CD4-positive, alpha-beta T cell treated with Interleukin-10 for 1 hour (primary cell): ENCODE data around the gene FAM163B.
"Not testable (repeated sequence)": the region's sequence is repeated elsewhere in the genome, so short reads cannot be mapped to it uniquely, and the experiment has no call there.

Experiments
- DNase-seq: peaks from one replicate; pipeline ENCODE4 v3.0.0-alpha.2; 2020

Gene FAM163B

DNA sequence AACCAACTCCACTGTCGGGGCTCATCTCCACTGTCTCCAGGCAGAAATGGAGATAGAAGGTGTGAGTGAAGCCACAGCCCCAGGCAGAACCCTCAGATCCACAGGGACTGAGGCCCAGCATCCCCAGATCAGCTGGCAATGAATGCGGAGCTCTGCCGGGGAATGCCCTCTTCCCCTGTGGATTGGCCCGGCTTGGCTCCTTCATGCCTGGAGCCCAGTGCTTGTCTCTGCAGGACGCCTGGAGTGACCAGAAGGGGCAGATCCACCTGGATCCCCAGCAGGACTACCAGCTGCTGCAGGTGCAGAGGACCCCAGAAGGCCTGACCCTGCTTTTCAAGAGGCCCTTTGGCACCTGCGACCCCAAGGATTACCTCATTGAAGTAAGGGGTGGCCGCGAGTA lies 30.4 kb upstream of the FAM163B start:
- DNase-seq: no peak

DNA sequence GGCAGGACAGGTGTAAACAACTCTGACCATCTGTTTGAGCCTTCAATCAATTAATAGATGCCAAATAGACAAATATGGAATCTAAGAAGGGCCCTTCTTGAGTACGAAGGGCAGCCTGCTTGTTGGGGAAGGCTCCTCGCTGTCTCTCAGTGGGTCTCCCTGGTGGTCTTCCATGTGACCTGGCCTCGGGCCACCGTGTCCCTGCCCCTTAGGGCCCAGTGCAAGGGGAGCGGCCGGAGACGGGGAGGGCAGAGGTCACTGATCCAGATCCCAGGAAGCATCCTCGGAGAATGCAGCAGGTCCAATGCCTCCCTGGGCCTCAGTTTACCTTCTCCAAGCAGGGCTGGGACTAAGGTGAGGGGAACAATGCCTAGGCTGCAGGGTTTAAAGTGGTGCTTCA lies 29.5 kb upstream of the FAM163B start:
- no peak for DNase-seq

DNA sequence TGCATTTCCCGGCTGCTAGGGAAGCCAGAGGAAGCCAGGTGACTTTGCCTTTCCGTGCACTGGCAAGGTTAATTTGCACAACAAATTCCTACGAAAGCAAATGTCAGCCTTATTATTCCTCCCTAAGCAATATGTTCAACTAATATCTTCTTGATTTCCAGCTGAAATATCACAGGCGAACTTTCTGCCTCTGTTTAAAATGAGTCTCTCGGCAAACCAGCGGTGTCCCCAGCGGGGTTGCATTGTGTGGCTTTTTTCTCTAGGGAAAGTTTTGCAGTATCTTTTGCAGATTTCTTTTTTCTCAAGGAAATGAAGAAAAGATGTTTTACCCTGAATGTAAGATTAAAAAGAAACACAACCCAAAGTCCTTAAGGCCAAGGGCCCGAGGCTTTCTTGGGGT lies 28.9 kb upstream of the FAM163B start:
- DNase-seq: no peak

DNA sequence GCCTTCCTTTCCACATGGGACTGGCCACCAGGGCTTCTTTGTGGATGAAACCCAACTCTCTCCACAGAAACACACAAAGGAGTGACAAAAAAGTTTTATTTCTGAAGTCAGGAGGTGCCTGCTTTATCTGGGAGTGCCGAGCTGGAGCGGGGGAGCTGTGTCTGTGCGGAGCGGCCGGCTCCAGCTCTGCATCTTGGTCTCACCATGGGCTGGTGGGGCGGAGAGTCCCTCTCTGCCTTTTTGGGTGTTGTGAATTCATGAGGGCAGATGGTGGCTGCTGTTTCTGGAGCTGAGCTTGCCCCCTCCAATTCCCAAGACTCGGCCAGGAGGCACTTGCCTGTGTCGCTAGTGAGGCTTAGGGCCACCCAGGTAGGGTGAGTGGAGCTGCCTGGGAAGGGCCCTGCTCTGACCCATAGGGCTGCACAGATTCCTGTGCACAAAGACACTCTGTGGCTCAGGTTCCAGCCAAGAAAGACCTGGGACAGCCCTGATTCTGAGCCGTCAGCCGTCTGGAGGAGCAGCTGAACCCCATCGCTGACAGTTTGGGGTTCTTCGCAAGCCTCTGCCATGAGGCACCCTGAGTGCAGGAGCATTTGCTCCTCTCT lies 28.4 kb upstream of the FAM163B start:
- DNase-seq: no peak

DNA sequence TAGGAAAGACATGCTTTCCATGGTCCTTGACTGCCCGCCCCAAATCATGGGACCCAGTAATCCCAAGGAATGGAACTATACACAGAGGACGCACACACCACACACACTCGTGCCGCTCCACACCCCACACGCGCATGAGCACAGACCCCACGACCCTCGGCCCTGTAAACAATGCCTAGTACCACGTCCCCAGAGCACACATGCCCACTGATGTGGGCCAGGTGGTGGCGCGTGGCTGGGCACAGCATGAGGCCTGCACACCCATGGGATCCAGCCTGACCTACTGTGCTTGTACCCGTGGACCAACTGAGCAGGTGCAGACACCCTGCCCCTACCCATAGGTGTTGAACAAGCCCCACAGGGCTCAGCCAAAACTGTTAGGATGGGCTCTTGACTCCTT lies 27.7 kb upstream of the FAM163B start:
- no peak for DNase-seq

DNA sequence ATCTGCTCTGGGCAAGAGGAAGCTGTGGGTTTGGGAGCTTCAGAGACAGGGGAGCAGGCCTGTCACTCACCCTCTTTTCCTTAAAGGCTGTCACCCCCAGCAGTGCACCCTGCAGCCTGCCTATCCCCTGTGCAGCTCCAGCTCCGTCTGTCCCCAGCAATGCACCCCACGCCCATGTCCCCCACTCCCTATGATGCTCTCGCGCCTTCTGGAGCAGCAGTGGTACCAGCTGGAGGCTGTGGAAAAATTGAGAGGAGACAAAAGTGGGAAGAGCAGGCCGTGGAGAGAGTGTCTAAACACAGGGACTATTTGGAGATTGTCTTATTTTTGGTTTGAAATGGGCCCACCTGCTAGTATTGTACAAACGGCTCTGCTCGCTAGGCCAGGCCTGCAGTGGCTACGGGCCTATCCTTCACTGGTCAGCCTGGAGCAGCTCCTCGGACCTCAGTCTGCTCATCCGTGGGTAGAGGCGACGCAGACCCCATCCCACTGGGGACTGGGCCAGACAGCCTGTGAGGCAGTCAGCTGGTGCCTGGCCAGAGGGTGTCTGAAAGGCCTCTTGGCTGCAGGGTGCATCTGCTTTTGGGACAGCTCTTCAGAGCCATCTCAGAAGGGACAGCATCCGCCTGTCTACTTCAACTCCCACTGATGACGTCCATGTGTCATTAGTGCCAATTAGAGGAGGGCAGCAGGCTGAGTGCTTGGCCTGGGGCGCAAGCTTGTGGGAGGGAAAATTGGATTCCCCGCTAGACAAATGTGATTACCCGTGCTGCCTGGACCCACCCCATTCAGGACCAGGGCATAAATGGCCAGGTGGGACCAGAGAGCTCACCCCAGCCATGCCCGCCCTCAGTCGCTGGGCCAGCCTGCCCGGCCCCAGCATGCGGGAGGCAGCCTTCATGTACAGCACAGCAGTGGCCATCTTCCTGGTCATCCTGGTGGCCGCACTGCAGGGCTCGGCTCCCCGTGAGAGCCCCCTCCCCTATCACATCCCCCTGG lies 26.6 kb upstream of the FAM163B start, which contains the start of gene DBH:
Gene DBH (plus strand): TSS at position 831 of the 999 bp plus-strand sequence. CDS start 9 bp downstream, at position 840.
- no peak for DNase-seq

DNA sequence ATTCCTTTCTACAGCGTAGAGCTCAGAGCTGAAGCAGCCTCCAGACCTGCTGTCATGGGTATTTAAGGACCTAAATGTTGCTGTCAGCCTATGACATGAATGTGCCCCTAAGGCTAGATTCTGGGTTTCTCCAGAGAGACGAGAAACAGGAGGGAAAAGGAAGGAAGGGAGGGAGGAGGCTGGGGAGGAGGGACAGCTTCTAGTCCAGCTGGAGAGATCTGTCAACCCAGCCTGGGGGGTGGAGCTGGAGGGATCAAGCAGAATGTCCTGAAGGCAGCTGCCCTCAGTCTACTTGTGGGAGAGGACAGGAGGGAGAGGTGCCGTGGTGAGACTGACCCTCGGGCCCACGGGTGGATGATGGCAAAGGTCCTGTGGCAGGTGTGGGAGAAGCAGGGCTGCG lies 25.9 kb upstream of the FAM163B start:
- DNase-seq: no peak

DNA sequence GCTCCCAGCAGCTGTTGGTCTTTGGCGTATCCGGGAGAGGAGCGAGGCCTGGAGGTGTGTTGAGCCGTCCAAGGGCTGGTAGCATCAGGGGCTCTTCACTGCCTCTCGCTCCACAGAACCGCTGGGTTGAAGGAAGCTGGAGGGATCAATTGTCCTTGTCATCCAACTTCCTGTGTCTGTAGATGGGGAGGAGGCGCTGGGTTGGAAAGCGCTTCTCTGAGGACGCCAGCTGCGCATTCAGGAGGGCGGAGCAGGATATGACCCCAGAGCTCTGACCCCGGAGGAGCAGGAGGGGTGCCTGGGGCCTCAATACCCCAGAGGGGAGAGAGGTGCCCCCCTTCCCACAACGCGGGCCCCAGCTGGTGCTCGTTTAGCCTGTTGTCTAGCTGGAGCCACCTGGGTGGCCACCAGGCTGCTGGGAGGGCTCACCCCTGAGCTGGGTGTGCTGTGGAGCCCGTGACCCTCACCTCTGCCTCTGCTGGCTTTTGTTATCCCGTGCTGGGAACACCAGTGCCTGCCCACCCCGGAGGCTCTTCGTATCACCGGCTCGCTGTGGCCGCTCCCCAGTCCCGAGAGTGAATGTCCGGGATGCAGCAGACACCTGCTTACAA lies 25.0 kb upstream of the FAM163B start:
- no peak for DNase-seq

DNA sequence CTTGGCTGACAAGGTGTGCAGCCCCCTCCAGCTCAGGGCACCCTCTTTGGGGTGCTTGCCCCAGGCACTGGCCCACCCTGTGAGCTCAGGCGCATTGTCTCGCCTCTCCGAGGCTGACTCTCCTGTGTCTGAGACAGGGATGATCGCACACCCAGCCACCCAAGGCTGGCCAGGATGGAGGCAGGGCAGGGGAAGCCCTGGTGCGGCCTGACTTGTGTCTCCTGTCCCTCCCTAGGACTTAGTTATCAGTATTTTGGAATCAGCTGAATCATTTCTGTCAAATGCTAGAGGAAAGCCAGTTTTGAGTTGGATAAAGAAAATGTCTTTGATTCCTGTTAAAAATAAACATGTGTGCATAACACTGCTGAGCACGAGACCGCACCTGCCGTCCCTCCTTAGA lies 24.5 kb upstream of the FAM163B start:
- no peak for DNase-seq

DNA sequence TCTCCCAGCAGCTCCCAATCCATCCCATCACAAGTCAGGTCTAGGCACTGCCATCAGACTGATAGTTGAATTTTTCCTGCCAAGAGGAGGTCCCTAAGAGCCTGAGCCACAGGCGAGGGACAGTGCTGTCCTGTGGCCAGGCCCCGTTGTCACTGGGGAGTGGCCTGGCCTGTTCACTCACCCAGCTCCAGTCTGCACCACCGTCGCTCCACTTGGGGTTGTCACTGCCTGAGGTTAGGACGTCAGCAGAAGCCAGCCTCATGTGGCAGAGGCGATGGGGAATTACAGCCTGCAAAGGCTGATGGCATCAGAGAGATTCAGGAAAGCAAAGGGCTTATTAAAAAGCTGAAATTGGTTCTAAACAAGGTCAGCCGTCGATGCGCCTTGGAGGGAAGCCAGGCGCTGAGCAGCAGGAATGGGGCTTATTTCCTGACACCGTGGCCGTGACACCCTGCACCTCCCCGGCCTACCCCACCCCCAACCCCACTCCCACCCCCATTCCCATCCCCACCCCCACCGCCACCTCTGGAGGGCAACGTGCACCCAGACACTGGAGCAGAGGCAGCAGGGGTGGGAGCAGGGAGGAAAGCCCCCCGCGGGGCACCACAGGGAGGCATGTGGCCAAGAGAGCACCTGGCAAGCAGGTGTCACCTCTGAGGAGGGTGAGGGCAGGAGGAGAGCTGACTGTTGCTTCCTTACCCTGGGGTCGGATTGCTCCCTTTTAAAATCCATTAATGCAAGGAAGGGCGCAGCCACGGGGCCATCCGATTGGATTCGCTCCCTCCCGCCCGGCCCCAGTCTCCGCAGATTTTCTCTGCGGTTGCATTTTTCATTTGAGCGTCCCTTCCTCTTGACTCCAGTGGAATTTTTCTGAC lies 23.9 kb upstream of the FAM163B start:
- no peak for DNase-seq

DNA sequence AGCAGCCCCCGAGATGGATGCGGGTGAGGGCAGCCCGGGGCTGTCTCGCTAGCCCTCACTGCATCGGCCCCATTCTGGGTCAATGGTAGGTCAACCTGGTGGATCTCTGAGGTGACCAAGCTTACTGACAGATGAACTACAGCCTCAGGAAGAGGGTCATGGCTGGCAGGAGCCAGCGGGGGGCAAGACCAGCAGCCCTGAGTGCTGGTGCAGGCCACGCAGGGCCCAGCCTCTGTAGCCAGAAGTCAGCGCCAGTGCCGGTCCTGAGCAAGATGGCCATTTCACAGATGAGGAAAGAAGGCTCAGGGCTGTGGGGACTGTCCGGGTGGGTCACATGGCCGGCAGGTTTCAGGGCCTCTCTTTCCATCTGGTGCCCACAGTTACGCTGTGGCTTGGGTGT lies 21.9 kb upstream of the FAM163B start:
- no peak for DNase-seq

DNA sequence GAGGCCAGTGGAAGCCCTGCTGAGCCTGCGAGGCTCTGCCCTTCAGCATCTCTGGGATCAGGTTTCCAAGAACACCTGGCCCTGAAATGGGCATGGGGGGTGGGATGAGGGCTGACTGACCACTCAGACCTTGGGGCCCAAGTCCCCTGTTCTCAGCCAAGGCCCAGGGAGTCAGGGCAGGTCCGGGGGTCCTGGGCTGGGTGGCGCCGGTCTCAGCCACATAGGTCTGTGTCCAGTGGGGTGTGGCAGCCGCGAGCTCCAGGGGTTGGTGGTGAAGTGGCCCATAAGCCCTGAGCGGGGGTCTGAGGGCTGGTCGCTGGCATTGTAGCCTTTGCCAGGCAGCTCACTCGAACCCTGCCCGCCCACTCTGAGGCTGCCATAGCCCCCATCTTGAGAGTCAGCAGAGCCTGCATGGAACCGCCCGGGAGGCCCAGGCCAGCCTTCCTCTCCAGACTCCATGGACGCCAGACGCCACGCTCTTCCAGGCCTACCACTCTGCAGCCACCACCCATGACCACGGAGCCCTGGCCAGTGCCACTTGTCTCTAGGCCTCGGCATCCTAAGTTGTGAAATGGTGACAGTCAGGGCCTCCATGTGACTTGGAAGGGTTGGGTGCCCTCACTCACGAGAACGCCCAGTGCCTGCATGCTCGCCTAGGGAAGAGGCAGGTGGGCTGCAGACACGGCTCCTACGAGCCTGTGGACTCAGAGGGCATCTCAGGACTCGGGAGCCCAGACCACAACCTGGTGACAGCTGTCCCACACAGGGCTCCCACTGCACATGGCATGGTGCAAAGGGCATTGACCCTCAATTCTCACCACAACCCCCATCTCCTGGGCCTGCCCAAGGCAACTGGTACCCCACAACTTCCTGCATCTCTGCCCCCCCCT lies 20.3 kb upstream of the FAM163B start:
- DNase-seq: no peak

DNA sequence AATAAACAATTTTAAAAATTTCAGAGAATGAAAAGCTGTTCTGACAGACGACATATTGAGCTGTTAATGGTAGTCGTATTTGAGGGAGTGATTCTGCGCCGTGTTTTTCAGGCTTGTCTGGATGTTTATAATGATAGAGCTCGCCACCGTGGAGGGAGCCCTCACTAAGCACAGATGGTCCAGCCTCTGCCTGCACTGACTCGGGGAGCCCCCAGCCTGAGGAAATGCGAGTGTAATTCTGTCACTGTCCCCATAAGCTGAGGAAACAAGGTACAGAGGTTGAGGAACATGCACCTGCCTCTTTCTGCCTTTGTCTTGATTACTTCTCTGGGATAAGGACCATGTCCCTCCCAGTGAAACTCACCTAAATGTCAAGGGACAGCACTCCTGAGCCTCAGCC lies 19.6 kb upstream of the FAM163B start:
- no peak for DNase-seq

DNA sequence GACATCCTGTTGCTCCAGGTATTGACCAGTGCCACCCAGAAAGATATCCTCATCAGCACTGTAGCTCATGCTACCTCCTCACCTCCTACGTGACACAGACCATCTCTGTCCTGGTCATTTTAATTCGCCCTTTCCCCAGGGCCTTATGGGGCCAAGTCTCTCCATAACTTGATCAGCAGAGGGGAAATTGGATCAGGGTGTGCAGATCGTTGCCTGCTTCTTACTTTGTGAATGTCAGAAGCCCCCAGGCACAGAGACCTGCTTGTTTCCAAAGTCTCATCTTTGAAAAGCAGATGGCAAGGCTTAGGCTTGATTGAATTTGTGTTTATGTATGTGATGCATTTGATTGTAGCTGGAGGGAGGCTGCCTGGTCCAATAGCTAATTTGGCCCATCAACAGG lies 18.2 kb upstream of the FAM163B start:
- DNase-seq: no peak

DNA sequence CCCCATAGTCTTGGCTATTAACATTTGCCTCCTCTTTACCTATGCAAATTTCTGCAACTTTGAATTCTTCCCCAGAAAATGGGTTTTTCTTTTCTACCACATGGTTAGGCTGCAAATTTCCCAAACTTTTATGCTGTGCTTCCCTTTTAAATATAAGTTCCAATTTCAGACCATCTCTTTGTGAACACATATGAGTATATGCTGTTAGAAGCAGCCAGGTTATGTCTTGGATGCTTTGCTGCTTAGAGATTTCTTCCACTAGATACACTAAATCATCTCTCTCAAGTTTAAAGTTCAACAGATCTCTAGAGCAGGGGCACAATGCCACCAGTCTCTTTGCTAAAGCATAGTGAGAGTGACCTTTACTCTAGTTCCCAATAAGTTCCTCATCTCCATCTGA lies 16.8 kb upstream of the FAM163B start:
- not testable (repeated sequence) for DNase-seq

DNA sequence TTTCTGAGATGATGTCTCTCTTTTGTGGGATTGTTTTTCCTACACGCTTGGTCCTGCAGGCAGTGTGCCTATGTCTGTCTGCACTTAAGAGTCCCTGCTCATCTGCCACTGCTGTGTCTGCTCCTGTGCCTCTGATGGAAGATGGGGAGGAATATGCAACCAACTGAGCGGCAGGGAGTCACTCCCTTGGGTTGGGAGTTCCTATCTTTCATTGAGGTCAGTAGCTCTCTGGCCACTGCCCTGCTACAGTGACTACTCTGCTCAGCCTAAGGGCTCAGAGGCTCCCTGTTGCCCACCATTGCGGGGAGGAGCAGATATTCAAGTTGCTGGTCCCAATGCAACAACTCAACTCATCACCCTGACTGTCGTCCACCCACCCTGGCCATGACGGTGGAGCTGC lies 13.4 kb upstream of the FAM163B start:
- DNase-seq: no peak

DNA sequence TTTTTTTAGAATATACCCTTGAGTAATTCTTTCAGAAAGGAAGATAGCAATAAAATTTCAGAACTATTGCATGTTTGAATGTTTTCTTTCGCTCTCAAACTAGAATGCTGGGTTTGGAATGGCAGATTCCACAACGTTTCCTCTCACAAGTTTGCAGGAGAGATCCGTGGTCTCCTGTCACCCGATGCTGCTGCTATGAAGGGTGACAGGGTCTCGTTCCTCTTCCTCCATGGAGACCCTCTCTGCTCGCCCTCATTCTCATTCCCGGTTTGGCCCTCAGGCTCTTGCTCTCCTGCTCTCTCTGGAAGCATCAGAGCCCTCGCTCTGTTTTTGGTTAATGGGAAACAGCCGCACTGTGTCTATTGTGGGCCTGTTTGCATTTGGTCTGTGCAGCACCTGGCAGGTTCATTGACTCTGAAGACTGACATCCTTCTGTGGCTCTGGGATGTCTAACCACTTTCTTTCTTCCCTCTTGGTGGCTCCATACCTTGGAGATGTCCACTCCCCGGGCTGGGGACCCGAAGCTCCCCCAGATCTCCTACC lies 12.6 kb upstream of the FAM163B start:
- DNase-seq: no peak

DNA sequence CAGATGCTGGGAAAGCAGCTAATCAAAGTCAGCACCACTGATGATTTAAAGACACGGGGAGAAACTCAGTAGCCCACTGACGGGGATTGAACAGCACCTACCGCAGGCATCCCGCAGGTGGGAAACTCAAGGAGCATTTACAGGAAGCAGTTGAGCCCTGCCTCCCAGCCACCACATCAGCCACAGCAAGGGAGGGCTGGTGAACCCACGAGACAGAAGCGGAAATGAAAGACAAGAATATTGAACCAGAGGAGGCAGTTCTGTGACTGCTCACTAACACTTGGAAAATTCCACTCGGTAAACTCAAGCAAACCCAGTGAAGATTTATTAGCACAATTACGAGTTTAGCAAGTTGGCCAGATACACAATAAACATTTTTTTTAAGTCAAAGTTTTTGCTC lies 10.6 kb upstream of the FAM163B start:
- peak; percentile 67 for DNase-seq

DNA sequence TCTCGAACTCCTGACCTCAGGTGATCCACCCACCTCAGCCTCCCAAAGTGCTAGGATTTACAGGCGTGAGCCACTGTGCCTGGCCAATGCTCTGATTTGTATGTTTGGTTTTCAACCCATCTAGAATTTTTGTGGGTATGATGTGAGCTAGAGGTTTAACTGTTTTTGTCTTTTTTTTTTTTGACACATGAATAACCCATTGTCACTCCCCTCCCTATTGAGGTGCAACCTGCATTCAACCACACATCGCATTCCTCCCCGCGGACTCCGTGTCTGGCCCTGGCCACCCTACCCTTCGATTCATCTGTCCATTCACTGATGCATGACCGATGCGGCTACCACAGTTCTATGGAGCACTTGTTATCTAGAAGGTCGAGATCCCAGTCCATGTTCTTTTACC lies 9.5 kb upstream of the FAM163B start:
- no peak for DNase-seq

DNA sequence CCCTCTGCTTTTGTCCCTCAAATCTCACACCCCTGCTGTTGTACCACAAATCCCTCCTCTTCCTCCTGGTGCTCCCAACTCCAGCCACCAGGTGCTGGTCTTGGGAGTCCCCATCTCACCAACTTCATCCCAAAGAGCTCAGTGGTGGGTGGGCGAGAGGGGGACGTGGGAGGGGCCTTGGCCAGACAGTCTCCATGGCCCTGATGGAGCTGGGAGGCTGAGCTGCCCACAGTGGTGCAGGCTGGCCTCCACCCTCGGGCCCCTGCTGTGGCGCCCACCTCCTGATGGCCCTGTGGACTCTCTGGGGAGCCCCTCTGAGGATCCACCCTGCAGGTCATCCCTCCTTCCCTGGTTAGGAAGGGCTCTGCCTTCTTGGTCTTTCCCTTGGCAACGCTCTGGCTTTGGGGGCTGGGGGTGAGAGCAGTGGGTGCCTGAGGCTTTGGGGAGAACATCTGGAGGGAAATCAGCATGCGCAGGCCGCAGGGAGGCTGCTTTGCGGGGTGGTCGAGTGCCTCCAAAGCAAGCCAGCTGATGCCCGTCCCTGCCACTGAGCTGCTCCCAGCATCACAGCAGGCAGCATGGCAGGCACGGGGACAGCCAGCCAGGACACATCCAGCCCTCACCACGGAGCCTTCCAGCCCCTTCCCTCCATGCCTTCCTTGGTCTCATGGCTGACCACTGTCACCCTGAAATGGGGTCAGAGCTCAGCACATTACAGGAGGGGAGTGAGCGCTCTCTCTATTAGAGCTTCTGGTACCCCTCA lies 7.6 kb upstream of the FAM163B start:
- DNase-seq: no peak
